NOMO-1 (cell line): Measurements from ENCODE around the gene LY86.

Experiments
- DNase-seq, 2 experiments: peaks; one replicate each; lab custom pipeline; 2025; ENCODE audit not compliant: unreplicated experiment in 2 of 2; lab: John Stamatoyannopoulos, UW

The LY86 gene

GRCh38 chr6:6619021-6619794, 30.7 kb downstream of the LY86 start:
- DNase-seq: no peak

- DNase-seq: no peak
These were observed 32.4 kb downstream of the LY86 start for GRCh38 chr6:6620766-6621425.

GRCh38 chr6:6622501-6622900, 34.0 kb downstream of the LY86 start:
- no peak for DNase-seq

GRCh38 chr6:6623553-6623952, 35.0 kb downstream of the LY86 start:
- DNase-seq: no peak

DNA sequence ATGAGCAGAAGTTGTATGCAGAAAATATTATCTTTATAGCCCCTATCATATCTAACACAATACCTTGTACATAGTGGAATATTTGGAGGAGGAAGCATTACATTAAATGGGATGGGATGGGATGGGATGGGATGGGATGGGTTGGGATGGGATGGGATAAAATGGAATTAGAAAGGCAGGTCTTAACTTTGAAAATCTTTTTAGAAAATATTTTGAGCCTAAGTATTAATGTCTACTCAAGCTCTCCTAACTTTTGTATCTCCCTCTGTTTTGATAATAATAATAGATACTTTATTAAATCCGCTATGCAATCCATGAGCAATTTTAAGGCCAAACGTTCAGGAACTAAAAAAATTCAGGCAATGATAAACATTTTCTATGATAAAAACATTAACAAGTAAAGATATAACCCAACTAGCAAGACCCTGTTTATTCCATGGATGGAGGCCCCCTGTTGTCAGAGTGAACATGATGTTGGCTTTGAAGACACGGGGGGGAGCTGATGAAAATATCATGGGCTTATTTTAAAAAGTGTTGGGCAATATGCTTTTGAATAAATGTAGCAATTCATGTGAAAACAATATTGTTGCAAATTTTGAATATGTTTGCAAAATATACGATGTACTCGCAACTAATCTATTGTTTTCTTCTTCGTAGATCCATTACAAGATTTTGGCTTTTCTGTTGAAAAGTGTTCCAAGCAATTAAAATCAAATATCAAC, 35.9 kb downstream of the LY86 start:
- DNase-seq: no peak

DNA sequence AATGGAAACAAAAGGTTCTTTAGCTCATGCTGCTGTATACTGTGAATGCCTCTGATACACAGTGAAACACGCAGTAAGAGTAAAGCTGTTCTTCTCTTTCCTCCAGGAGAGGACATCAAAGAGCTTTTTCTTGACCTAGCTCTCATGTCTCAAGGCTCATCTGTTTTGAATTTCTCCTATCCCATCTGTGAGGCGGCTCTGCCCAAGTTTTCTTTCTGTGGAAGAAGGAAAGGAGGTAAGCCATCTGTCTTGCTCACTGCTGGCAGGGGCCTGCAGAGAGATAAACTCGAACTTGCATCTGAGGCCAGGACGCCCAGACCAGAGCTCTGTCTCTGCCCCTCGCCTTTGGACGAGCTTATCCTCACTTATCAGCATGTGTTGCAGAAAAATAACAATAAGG, 37.7 kb downstream of the LY86 start:
- DNase-seq: no peak

DNA sequence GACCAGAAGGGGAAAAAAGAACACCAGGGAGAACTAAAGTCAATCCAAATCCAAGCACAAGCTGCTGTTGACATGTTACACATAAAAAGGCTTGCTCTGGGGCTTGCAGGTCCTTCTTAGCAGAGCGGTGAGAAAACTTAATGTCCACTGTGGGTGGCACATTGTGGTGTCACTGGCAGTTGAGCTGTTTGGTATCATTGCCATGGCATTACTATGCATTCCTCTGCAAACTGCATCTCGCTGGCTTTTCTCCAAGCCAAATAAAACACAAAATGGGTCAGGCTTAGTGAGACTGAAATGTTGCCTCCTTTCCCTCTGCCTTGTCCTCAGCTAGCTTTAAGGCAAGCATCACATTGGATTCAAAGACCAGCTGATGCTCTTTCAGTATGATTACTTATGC, 40.9 kb downstream of the LY86 start:
- no peak for DNase-seq

DNA sequence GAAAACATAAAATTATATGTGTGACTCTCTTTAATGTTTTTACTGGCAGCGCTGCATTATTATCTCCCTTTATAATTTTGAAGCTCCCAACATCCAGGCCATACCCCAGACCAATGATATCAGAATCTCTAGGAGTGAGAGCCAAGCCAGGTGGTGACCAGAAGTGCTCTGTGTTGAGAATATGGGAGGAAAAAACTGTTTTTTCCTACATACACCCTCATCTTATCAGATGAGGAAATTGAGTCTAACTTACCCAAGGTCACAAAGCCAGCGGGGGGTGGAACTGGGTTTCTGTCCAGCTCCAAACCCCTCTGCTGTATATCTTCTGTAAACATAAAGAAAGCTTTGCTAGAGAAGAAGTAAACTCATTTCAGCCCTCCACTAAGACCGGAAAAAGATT, 42.5 kb downstream of the LY86 start:
- no peak for DNase-seq

DNA sequence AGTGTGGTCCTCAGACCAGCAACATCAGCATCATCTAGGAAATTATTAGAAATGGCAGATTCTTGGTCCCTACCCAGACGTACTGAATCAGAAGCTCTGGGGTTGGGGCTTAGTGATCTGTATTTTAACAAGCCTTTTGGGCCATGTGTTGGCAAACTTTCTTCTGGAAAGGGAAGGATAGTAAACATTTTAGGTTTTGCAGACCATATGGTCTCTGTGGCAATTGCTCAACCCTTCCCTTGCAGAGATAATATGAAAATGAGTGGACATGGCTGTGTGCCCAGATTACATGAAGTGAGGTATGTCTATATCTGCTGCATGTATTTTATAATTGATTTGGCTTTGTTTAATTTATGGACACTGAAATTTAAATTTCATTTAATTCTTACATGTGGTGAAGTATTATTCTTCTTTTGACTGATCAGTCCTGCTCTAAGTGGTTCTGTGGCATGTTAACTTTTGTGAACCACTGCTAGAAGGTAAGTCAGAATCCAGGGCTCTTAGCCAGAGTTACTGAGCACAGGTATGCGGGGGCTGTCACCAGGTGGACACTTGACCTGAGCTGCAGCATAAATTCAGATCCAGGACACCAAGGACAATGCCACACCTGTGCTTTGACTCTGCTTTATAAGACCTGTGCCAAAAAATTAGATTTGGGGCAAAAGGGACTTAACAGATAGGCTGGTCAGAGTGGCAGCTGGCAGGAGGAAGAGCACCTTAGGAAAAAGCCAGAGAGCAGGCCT, 43.2 kb downstream of the LY86 start:
- no peak for DNase-seq

DNA sequence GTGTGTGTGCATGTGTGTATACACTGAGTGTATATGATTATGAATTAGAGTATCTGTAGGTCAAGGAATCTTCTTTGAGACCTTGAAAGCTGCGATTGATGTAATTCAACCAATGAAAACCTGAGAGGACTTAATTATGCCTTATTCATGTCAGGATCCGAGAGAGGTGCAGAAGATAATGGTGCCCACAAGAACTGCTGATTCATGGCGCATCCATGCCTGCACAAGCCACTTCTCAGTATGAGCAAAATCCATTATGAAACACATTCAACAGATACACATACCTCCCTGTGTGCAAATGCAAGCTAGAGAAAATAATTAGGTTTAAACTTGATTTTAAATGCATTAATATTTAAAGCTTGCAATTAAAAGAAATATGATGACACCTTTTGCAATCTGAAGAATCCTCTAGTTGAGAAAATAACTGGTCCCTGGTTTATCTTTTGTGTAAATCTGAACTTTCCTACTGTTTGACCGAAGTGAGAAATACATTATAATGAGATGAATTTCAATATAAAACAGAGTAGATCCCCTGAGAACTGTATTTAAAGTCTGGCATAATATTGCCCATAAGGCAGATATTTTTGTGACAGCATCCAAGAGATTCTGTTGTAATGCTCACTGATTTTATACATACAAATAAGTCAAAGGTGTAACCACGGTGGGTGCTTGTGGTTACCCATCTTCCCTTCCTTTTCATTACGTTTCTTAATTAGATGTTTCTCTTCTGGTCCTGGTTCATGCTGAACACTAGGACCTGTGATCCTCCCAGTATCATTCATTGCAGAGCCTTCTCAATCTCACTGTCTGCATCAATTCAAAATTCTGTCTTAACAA, 45.6 kb downstream of the LY86 start:
- DNase-seq: no peak

- no peak for DNase-seq
These were observed 46.2 kb downstream of the LY86 start for GRCh38 chr6:6634735-6635075.

DNA sequence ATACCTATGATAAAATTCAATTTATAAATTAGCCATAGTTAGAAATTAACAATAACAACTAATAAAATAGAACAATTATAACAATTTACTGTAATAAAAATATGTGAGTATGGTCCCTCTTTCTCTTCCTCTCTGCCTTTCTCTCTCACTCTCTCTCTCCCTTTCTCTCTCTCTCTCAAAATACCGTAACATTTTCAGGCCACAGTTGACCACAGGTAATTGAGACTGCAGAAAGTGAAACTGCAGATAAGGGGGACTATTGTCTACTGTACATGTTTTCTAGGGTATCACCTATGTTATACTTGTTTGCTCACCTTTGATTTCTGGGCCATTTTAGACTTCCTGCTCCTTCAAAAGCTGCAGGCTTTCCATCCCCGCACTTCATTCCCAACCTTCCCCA, 46.8 kb downstream of the LY86 start:
- no peak for DNase-seq

GRCh38 chr6:6635869-6636268, 47.3 kb downstream of the LY86 start:
- DNase-seq: no peak

- DNase-seq: no peak
These were observed 51.1 kb downstream of the LY86 start for GRCh38 chr6:6639572-6639971.

DNA sequence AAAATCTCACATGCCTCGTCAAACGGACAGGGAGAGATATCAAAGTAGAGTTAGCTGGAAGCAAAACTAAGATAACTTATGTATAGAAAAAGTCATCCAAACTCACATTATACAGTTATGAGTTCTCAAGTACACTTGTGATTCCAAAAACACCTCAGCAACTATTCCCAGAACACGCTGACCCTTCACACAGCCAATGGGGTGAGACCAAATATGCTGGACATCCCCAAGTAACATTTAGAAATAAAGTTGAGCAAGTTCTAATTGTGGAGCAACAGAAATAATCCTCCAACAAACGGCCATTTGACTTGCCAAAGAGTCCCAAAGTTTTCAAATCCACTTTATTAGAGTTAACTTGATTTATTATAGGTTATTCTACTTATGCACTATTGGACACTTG, 52.4 kb downstream of the LY86 start:
- DNase-seq: no peak

GRCh38 chr6:6643398-6643797, 54.9 kb downstream of the LY86 start:
- DNase-seq: no peak

GRCh38 chr6:6645261-6645917, 56.9 kb downstream of the LY86 start:
- DNase-seq: no peak

DNA sequence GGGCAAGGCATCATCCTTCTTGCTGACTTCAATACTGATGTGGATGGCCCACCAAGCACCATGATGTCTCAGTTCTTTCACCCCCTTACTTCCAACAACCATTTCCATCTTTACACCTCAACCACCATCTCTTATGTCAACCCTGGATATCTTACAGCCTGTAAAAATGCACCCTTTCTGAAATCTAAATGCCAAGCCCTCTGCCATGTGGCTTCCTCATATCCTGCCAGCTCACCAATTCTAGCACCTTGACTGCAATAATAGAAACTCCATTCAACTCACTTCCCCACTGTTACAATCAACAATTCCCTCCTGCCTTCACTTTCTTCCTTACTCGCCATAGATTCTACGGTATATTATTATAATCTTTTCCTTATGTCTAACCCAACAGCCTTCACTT, 57.9 kb downstream of the LY86 start:
- DNase-seq: no peak

DNA sequence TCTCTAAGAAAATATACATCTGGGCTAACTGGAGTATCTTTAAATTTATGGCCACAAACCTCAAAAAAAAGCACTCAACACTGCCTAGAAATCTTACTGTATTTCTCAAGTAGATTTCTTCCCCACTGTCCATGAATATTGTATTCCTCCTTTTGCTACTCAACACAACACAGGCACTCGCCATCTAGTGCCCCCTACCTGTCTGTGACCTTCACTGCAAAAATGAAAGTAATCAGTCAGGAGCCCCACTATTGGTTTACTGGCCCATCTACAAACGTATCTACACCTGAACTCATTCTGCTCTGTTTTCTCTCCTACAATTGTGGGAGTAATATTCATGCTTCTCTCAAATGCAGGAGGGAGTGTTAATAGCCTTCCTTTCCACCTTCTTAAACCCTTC, 58.3 kb downstream of the LY86 start:
- no peak for DNase-seq
